ENCODE measurements around the gene KIR2DL4.
"Not testable (repeated sequence)": the region's sequence is repeated elsewhere in the genome, so short reads cannot be mapped to it uniquely, and the experiment has no call there.

The KIR2DL4 gene

DNA sequence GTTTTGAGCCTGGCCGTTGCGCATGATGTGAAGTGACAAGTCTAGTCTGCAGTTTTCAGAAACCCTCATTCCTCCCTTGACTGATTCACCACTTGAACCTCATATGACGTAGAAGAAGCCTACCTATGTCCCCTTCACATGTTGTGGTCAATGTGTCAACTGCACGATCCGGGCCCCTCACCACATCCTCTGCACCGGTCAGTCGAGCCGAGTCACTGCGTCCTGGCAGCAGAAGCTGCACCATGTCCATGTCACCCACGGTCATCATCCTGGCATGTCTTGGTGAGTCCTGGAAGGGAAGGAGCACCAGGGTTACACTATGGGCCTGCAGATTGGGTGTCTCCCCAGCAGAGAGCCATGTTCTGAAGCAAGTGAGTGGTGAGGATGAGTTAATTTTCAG is at the start of gene KIR2DL4:
Gene KIR2DL4, plus strand, starts transcription at position 201 of the 400 bp plus-strand sequence. Its CDS starts 42 bp downstream, at position 243.
- no peak for DNase-seq

DNA sequence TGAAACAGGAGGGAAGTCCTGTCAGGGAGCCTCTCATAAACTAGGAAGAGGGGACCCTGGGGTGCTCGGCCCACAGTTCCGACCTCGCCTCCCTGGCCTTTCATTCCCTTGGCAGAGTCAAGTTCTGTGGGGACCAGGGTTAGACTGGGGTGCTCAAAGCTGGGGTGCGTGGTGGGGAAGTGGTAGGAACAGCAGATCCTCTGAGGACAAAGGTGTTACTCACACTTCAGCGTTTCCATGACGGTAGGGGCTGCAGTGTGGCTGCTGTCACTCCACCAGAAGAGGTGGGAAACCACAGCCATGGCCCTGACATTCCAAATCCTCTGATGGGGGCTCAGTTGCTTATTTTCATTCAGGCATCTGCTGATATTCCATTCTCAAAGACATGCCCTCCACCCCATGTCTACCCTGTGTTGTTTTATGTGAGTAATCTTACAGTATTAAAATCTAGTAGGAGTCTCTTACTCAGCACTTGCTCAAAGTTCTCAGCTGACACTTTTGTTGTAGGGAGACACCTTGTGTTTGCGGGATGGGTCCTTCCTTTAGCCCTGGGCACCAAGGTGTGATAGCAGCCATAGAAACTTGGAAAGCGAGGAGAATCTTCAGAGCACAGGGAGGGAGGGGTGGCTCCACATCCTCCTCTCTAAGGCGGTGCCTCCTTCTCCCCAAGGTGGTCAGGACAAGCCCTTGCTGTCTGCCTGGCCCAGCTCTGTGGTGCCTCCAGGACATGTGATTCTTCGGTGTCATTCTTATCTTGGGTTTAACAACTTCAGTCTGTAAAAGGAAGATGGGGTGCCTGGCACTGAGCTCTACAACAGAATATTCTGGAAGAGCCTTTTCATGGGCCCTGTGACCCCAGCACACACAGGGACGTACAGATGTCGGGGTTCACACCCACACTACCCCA is 47.0 kb upstream of the KIR2DL4 start:
- not testable (repeated sequence) for DNase-seq

DNA sequence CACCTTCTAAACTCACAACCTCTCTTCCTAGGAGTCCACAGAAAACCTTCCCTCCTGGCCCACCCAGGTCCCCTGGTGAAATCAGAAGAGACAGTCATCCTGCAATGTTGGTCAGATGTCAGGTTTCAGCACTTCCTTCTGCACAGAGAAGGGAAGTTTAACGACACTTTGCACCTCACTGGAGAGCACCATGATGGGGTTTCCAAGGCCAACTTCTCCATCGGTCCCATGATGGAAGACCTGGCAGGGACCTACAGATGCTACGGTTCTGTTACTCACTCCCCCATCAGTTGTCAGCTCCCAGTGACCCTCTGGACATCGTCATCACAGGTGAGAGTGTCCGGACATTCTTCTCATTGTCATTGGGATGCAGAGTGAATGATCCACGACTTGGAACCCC is 44.8 kb upstream of the KIR2DL4 start:
- not testable (repeated sequence) for DNase-seq

DNA sequence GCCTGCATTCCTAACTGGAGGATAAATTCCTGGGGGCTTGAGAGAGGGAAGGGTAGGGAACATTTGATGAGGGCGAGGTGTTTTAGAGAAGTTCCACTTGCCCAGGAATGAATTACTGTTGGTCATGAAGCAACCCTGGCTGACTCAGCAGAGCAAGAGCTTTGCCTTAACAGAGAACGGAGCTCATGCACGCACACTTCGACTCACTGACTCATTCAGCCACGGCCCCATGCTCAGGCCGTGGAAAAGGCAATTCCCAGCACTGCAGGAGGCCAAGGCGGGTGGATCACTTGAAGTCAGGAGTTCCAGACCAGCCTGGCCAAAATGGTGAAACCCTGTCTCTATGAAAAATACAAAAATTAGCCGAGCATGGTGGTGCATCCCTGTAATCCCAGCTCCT is 39.2 kb upstream of the KIR2DL4 start:
- not testable (repeated sequence) for DNase-seq

DNA sequence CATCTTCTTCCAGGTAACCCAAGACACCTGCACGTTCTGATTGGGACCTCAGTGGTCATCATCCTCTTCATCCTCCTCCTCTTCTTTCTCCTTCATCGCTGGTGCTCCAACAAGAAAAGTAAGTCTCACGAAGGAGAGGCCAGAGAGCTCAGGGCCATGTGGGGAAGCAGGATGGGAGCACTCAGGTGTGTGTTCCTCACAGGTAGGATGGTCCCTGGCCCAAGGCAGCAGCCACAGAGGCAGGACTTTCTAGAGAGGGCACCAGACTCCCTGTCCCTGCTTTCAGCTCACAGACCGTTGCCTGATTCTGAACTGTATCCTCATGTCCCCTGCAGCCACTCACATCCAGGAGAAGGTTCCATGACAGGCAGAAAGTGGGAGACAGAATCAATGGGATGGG is 36.9 kb upstream of the KIR2DL4 start:
- DNase-seq, result not testable (repeated sequence)

DNA sequence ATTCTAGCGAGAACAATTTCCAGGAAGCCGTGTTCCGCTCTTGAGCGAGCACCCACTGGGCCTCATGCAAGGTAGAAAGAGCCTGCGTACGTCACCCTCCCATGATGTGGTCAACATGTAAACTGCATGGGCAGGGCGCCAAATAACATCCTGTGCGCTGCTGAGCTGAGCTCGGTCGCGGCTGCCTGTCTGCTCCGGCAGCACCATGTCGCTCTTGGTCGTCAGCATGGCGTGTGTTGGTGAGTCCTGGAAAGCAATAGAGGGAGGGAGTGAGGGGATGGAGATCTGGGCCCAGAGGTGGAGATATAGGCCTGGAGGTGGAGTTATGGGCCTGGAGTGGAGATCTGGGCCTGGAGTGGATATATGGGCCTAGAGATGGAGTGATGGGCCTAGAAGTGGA is 33.8 kb upstream of the KIR2DL4 start, which contains the start of gene KIR2DL1:
Gene KIR2DL1, plus strand, starts transcription at position 148 of the 400 bp plus-strand sequence. Its CDS starts 58 bp downstream, at position 206.
- not testable (repeated sequence) for DNase-seq

DNA sequence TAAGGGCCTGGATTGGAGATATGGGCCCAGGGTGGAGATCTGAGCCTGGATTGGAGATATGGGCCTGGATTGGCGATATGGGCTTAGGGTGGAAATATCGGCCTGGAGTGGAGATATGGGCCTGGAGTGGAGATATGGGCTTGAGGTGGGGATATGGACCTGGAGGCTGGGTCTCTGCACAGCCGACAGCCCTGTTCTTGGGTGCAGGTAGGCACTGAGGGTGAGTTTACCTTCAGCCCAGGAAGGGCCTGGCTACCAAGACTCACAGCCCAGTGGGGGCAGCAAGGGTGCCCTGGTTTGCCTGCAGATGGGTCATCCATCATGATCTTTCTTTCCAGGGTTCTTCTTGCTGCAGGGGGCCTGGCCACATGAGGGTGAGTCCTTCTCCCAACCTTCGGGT is 32.9 kb upstream of the KIR2DL4 start:
- DNase-seq, result not testable (repeated sequence)

DNA sequence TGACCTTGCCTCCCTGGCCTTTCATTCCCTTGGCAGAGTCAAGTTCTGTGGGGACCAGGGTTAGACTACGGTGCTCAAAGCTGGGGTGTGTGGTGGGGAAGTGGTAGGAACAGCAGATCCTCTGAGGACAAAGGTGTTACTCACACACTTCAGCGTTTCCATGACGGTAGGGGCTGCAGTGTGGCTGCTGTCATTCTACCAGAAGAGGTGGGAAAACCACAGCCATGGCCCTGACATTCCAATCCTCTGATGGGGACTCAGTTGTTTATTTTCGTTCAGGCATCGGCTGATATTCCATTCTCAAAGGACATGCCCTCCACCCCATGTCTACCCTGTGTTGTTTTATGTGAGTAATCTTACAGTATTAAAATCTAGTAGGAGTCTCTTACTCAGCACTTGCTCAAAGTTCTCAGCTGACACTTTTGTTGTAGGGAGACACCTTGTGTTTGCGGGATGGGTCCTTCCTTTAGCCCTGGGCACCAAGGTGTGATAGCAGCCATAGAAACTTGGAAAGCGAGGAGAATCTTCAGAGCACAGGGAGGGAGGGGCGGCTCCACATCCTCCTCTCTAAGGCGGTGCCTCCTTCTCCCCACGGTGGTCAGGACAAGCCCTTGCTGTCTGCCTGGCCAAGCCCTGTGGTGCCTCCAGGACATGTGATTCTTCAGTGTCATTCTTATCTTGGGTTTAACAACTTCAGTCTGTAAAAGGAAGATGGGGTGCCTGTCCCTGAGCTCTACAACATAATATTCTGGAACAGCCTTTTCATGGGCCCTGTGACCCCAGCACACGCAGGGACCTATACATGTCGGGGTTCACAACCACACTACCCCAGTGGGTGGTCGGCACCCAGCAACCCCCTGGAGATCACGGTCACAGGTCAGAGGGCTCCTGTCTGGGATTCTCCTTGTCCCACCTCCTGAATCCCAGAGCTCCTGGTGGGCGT is 32.1 kb upstream of the KIR2DL4 start:
- not testable (repeated sequence) for DNase-seq

DNA sequence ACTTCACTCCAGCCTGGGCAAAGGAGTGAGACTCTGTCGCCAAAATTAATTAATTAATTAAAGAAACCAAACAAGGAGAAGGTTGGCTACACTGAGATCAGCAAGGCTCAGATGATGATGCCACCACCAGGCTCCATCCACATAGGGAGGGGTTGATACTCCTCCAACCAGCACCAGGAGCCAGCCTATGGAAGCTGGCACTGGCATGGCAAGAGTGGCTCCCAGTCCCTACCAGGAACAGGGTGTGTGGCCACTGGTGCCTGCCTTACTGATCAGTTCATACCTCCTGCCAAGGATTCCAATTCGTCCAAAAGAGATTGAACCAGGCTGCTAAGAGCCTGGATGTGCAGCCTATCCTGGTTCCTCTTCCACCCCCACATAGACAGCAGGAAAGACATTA is 30.7 kb upstream of the KIR2DL4 start:
- not testable (repeated sequence) for DNase-seq

DNA sequence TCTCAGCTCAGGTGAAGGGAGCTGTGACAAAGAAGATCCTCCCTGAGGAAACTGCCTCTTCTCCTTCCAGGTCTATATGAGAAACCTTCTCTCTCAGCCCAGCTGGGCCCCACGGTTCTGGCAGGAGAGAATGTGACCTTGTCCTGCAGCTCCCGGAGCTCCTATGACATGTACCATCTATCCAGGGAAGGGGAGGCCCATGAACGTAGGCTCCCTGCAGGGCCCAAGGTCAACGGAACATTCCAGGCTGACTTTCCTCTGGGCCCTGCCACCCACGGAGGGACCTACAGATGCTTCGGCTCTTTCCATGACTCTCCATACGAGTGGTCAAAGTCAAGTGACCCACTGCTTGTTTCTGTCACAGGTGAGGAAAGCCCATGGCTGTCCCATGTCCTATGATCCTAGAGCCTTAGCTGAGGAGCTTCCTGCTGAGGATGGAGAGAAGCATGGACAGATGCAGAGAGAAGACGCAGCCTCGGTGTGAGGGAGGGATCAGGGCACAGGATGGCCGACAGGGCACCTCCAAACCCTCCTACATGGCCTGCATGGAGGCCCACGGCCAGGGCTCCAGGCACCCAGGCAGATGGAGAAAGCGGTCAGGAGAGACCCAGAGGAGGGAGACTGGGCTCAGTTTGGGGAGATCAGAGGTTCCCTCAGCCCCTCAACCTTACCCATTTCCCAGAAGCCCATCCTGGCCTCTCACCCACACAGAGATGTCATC is 28.2 kb upstream of the KIR2DL4 start:
- DNase-seq, result not testable (repeated sequence)

DNA sequence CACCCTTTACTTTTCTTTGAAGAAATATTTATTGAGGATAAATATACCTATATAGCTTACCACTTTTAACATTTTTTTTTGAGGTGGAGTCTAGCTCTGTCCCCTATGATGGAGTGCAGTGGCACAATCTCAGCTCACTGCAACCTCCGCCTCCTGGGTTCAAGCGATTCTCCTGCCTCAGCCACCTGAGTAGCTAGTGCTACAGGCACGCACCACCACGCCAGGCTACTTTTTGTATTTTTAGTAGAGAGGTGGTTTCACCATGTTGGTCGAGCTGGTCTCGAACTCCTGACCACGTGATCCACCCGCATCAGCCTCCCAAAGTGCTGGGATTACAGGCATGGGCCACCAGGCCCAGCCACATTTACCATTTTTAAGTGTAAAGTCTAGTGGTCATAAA is 27.6 kb upstream of the KIR2DL4 start:
- not testable (repeated sequence) for DNase-seq

DNA sequence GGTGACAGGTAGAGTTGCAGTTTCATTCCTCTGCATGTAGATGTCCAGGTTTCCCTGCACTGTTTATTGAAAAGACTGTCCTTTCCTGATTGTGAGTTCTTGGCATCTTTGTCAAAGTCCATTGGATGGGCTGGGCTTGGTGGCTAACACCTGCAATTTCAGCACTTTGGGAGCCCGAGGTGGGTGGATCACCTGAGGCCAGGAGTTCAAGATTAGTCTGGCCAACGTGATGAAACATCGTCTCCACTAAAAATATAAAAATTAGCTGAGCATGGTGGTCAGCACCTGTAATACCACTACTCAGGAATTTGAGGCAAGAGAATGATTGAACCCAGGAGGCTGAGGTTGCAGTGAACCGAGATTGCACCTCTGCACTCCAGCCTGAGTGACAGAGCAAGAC is 25.6 kb upstream of the KIR2DL4 start:
- DNase-seq, result not testable (repeated sequence)

DNA sequence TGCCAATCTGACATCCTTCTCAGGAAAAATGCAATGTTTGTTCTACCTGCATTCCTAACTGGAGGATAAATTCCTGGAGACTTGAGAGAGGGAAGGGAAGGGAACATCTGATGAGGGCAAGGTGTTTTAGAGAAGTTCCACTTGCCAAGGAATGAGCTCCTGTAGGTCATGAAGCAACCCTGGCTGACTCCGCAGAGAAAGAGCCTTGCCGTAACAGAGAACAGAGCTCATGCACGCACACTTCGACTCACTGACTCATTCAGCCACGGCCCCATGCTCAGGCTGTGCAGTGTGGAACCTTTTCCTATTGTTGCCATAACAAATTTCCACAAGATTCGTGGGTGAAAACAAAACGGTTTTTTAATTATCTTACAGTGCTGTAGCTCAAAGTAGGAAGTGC is 24.5 kb upstream of the KIR2DL4 start:
- DNase-seq, result not testable (repeated sequence)

DNA sequence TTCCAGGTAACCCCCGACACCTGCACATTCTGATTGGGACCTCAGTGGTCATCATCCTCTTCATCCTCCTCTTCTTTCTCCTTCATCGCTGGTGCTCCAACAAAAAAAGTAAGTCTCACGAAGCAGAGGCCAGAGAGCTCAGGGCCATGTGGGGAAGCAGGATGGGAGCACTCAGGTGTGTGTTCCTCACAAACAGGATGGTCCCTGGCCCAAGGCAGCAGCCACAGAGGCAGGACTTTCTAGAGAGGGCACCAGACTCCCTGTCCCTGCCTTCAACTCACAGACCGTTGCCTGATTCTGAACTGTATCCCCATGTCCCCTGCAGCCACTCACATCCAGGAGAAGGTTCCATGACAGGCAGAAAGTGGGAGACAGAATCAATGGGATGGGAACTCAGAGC is 20.5 kb upstream of the KIR2DL4 start:
- not testable (repeated sequence) for DNase-seq

DNA sequence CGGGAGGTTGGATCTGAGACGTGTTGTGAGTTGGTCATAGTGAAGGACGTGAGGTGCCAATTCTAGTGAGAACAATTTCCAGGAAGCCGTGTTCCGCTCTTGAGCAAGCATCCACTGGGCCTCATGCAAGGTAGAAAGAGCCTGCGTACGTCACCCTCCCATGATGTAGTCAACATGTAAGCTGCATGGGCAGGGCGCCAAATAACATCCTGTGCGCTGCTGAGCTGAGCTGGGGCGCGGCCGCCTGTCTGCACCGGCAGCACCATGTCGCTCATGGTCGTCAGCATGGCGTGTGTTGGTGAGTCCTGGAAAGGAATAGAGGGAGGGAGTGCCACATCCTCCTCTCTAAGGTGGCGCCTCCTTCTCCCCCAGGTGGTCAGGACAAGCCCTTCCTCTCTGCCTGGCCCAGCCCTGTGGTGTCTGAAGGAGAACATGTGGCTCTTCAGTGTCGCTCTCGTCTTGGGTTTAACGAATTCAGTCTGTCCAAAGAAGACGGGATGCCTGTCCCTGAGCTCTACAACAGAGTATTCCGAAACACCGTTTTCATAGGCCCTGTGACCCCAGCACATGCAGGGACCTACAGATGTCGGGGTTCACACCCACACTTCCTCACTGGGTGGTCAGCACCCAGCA is 17.2 kb upstream of the KIR2DL4 start:
- not testable (repeated sequence) for DNase-seq

DNA sequence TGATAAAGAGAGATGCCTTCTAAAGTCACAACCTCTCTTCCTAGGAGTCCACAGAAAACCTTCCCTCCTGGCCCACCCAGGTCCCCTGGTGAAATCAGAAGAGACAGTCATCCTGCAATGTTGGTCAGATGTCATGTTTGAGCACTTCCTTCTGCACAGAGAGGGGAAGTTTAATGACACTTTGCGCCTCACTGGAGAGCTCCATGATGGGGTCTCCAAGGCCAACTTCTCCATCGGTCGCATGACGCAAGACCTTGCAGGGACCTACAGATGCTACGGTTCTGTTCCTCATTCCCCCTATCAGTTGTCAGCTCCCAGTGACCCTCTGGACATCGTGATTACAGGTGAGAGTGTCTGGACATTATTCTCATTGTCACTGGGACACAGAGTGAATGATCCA is 15.3 kb upstream of the KIR2DL4 start:
- not testable (repeated sequence) for DNase-seq

DNA sequence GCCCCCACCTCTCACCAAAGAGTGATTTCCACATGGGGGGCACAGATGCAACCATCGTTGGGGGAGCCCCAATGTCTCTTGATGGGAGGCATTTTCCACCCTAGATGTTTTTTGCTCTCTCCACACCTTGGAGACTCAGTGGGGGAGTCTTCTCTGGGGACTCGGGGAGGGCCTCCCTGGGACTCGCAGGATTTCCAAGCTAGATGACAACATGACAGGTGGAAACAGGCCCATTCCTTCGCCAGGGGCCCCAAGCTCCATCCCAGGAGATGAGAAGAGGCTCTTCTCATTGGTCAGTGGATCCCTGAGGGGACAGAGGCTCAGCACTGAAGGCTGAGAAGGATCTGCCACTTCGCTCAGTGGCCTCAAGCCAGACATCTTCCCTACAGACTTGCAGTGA is 12.7 kb upstream of the KIR2DL4 start:
- DNase-seq, result no peak

DNA sequence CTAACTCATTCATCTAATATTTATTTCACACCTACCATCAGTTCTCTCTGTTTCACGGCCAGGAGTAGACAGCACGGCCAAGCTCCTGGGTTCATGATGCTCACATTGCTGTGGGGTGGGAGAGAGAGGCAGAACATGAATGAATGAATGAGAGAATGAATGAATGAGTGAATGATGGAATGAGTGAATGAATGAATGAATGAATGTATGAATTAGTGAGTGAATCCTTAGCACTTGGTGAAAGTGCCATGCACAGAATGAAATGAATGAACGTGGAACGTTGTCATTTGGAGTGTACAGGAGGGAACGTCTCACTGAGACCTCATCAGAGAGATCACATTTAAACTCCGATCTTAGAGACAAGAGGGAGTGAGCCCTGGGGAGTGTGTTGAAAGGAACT is 11.9 kb upstream of the KIR2DL4 start:
- no peak for DNase-seq

DNA sequence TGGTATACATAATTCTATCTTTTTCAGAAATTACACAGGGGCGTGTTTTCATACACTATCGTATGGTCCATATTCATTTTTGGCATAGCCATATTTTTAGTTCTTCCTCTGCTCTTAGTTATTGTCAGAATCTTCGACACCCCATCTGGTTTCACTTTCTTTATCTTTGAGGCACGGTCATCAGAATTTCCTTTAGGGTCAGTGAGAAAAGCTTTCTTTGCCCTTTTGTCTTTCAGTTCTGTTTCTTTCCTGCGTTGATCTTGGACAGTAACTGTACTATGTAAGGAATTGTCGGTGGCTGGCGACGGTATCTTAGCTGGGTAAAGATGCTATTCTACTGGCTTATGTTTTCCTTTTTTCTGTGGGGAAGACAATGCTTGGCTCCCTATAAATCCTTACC is 10.6 kb upstream of the KIR2DL4 start:
- no peak for DNase-seq

DNA sequence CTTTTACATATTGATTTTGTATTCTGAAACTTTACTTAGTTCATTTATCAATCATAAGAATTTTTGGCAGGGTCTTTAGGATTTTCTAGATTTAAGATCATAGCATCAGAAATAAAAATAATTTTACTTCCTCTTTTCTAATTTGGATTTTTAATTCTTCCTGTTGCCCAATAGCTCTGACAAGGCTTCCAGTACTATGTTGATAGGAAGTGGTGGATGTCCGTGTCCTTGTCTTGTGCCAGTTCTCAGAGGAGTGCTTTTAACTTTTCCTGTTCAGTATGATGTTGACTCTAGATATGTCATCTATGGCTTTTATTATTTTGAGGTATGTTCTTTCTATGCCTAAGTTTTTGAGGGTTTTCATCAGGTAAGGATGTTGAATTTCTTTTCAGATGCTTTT is 7.7 kb upstream of the KIR2DL4 start:
- DNase-seq, result no peak

DNA sequence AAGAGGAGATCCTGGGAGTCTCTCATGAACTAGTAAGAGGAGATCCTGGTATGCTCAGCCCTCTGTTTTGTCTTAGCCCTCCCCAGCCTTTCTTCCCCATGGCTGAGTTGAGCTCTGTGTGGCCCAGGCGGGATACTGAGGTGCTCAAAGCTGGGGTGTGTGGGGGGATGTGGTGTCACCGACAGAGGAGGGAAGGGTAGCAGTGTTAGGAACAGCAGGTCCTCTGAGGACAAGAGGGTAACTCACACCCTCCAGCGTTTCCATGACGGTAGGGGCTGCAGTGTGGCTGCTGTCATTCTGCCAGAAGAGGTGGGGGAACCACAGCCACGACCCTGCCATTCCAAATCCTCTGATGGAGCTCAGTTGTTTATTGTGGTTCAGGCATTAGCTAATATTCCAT is 691 bp downstream of the KIR2DL4 start:
- no peak for DNase-seq

DNA sequence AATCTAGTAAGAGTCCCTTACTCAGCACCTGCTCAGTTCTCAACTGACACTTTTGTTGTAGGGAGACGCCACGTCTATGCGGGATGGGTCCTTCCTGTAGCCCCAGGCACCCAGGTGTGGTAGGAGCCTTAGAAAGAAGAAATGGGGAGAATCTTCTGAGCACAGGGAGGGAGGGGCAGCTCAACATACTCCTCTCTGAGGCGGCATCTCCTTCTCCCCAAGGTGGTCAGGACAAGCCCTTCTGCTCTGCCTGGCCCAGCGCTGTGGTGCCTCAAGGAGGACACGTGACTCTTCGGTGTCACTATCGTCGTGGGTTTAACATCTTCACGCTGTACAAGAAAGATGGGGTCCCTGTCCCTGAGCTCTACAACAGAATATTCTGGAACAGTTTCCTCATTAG is 1.2 kb downstream of the KIR2DL4 start:
- no peak for DNase-seq
